RWPE2 (cell line): ENCODE data around the gene GCK.

ENCODE experiments used
- ATAC-seq: fragments of 200-7000 bp; cut with Tn5 transposase; 3 replicates; pipeline ENCODE4 v1.9.1; 2021; ENCODE audit warnings: low read depth
- DNase-seq: peaks from one replicate; pipeline ENCODE4 v3.0.0-alpha.2; 2020; ENCODE audit warnings: low spot score
- H3K27ac ChIP-seq: fragments of 450-650 bp; 2 replicates; pipeline ENCODE4 v1.5.1; 2017; ENCODE audit warnings: mild to moderate bottlenecking; ENCODE audit not compliant: poor library complexity, severe bottlenecking
- H3K27me3 ChIP-seq: fragments of 250-450 bp; sonication (Bioruptor Pico); 2 replicates; pipeline ENCODE4 v1.5.1; 2021; ENCODE audit warnings: mild to moderate bottlenecking, moderate library complexity; ENCODE audit not compliant: insufficient read depth, poor library complexity, severe bottlenecking
- H3K36me3 ChIP-seq: fragments of 250-450 bp; sonication (Bioruptor Pico); 2 replicates; pipeline ENCODE4 v1.5.1; 2020; ENCODE audit warnings: low read depth, mild to moderate bottlenecking, moderate library complexity
- H3K4me1 ChIP-seq: fragments of 250-450 bp; sonication (Bioruptor Pico); 2 replicates; pipeline ENCODE4 v1.5.1; 2021; ENCODE audit warnings: mild to moderate bottlenecking, moderate library complexity; ENCODE audit not compliant: insufficient read depth, poor library complexity, severe bottlenecking
- H3K4me3 ChIP-seq: fragments of 250-450 bp; sonication (Bioruptor Pico); 2 replicates; pipeline ENCODE4 v1.5.1; 2021; ENCODE audit warnings: mild to moderate bottlenecking, moderate library complexity; ENCODE audit not compliant: severe bottlenecking
- H3K9me3 ChIP-seq: fragments of 250-450 bp; sonication (Bioruptor Pico); 2 replicates; pipeline ENCODE4 v1.5.1; 2021; ENCODE audit warnings: mild to moderate bottlenecking, moderate library complexity; ENCODE audit not compliant: severe bottlenecking
- CTCF ChIP-seq: fragments of 450-650 bp; IDR thresholded peaks from one replicate; pipeline ENCODE4 v1.5.1; 2017; ENCODE audit warnings: mild to moderate bottlenecking, moderate library complexity; ENCODE audit not compliant: poor library complexity, severe bottlenecking

Gene GCK

GRCh38 chr7:44145479-44145968 lies 43.7 kb downstream of the GCK start:
- no peaks in the 10 kb centered on the region for H3K27me3 ChIP-seq
- no peaks in the 10 kb centered on the region for H3K36me3 ChIP-seq
- ATAC-seq (no peak; the same call in 2 of the 3 replicates), DNase-seq (no peak)
- no peak overlapping the region for H3K27ac ChIP-seq
- TF ChIP-seq CTCF = no peak
- peak overlapping the region; percentile 17 for H3K4me3 ChIP-seq
- H3K4me1 ChIP-seq = no peaks in the 10 kb centered on the region
- H3K9me3 ChIP-seq = no peaks in the 10 kb centered on the region

- ATAC-seq (no peak), DNase-seq (no peak)
- H3K4me3 ChIP-seq = no peak overlapping the region
- no peak overlapping the region for H3K27ac ChIP-seq
- H3K9me3 ChIP-seq = no peaks in the 10 kb centered on the region
- H3K4me1 ChIP-seq = no peaks in the 10 kb centered on the region
- TF ChIP-seq CTCF = no peak
- H3K36me3 ChIP-seq = no peaks in the 10 kb centered on the region
- H3K27me3 ChIP-seq = no peaks in the 10 kb centered on the region
Measured at GRCh38 chr7:44144968-44145478, 44.2 kb downstream of the GCK start.

GRCh38 chr7:44144426-44144967 lies 44.7 kb downstream of the GCK start:
- no peak for ATAC-seq
- no peaks in the 10 kb centered on the region for H3K27me3 ChIP-seq
- no peak overlapping the region for H3K4me3 ChIP-seq

GRCh38 chr7:44143646-44144250 lies 45.5 kb downstream of the GCK start:
- Histone ChIP-seq H3K4me1 (no peaks in the 10 kb centered on the region), H3K36me3 (no peaks in the 10 kb centered on the region), H3K9me3 (no peaks in the 10 kb centered on the region), H3K27ac (no peak overlapping the region), H3K4me3 (no peak overlapping the region), H3K27me3 (no peaks in the 10 kb centered on the region)
- ATAC-seq (0 out of 3 replicates have a peak, but pooled peaks have one; percentile 19), DNase-seq (no peak)
- TF ChIP-seq CTCF = no peak

More at GRCh38 chr7:44144426-44144967, 44.7 kb downstream of the GCK start:
- H3K27ac ChIP-seq = no peak overlapping the region
- no peak for TF ChIP-seq CTCF
- no peaks in the 10 kb centered on the region for H3K9me3 ChIP-seq
- H3K4me1 ChIP-seq = no peaks in the 10 kb centered on the region
- no peaks in the 10 kb centered on the region for H3K36me3 ChIP-seq
- no peak for DNase-seq

GRCh38 chr7:44142028-44142427 lies 47.2 kb downstream of the GCK start:
- TF ChIP-seq CTCF = no peak
- Histone ChIP-seq H3K4me3 (no peak overlapping the region), H3K4me1 (no peaks in the 10 kb centered on the region), H3K9me3 (no peaks in the 10 kb centered on the region), H3K27me3 (no peaks in the 10 kb centered on the region), H3K27ac (no peak overlapping the region), H3K36me3 (no peaks in the 10 kb centered on the region)
- DNase-seq = peak; percentile 51
- no peak for ATAC-seq
